WERI-Rb-1 (cell line): ENCODE results near the gene EXOC3L2.

Experiments used
- DNase-seq: peaks from one replicate; pipeline ENCODE4 v3.0.0-alpha.2; 2020
- H3K27ac ChIP-seq: fragments of 250-450 bp; sonication (Bioruptor Pico); 2 replicates; pipeline ENCODE4 v1.5.1; 2020; ENCODE audit warnings: mild to moderate bottlenecking, moderate library complexity
- H3K27me3 ChIP-seq: fragments of 250-450 bp; sonication (Bioruptor Pico); 2 replicates; pipeline ENCODE4 v1.5.1; 2021; ENCODE audit warnings: mild to moderate bottlenecking, low read depth, moderate library complexity; ENCODE audit not compliant: insufficient read depth, severe bottlenecking
- H3K36me3 ChIP-seq: fragments of 250-450 bp; sonication (Bioruptor Pico); 2 replicates; pipeline ENCODE4 v1.5.1; 2020; ENCODE audit warnings: mild to moderate bottlenecking, moderate library complexity
- H3K4me3 ChIP-seq: 2 replicates; pipeline ENCODE4 v1.5.1; 2011; ENCODE audit warnings: low read depth, mild to moderate bottlenecking, control low read depth, low read length
- H3K9me3 ChIP-seq: fragments of 250-450 bp; sonication (Bioruptor Pico); 2 replicates; pipeline ENCODE4 v1.5.1; 2021; ENCODE audit warnings: mild to moderate bottlenecking, moderate library complexity; ENCODE audit not compliant: severe bottlenecking
- CTCF ChIP-seq: IDR thresholded peaks from 2 replicates; pipeline ENCODE4 v1.5.1; 2011; ENCODE audit warnings: low read depth, mild to moderate bottlenecking, control low read depth, inconsistent platforms, low read length

Gene EXOC3L2

GRCh38 chr19:45175515-45176345 is 69.5 kb downstream of the EXOC3L2 start:
- DNase-seq = no peak
- Histone ChIP-seq H3K27ac (no peak overlapping the region), H3K9me3 (no peaks in the 10 kb centered on the region), H3K36me3 (no peaks in the 10 kb centered on the region), H3K27me3 (no peaks in the 10 kb centered on the region), H3K4me3 (no peak overlapping the region)
- no peak for TF ChIP-seq CTCF

- DNase-seq = no peak
- TF ChIP-seq CTCF = no peak
- no peak overlapping the region for H3K4me3 ChIP-seq
- no peaks in the 10 kb centered on the region for H3K36me3 ChIP-seq
- H3K27me3 ChIP-seq = no peaks in the 10 kb centered on the region
- H3K9me3 ChIP-seq = no peaks in the 10 kb centered on the region
- no peak overlapping the region for H3K27ac ChIP-seq
These were observed 71.4 kb downstream of the EXOC3L2 start for GRCh38 chr19:45173816-45174215.

- H3K27ac ChIP-seq = no peak overlapping the region
- no peak for DNase-seq
- H3K9me3 ChIP-seq = no peaks in the 10 kb centered on the region
- no peaks in the 10 kb centered on the region for H3K27me3 ChIP-seq
- no peaks in the 10 kb centered on the region for H3K36me3 ChIP-seq
- no peak overlapping the region for H3K4me3 ChIP-seq
- TF ChIP-seq CTCF = no peak
These were observed 72.5 kb downstream of the EXOC3L2 start for GRCh38 chr19:45172611-45173208.

- H3K36me3 ChIP-seq = no peaks in the 10 kb centered on the region
- H3K27me3 ChIP-seq = no peaks in the 10 kb centered on the region
- no peak overlapping the region for H3K4me3 ChIP-seq
- H3K9me3 ChIP-seq = no peaks in the 10 kb centered on the region
- no peak for DNase-seq
- H3K27ac ChIP-seq = no peak overlapping the region
- TF ChIP-seq CTCF = no peak
These were observed 73.0 kb downstream of the EXOC3L2 start for GRCh38 chr19:45172173-45172572.

GRCh38 chr19:45171211-45171623 is 74.0 kb downstream of the EXOC3L2 start:
- H3K36me3 ChIP-seq = no peaks in the 10 kb centered on the region
- H3K27me3 ChIP-seq = no peaks in the 10 kb centered on the region
- no peak overlapping the region for H3K4me3 ChIP-seq
- DNase-seq = no peak
- no peak overlapping the region for H3K27ac ChIP-seq
- H3K9me3 ChIP-seq = no peaks in the 10 kb centered on the region
- no peak for TF ChIP-seq CTCF
